ENCODE data around the gene CMSS1.
A peak's percentile ranks its signal among the peaks of the same experiment; 100 is the strongest.

CMSS1 gene

GRCh38 chr3:100003609-100004503 lies 186.2 kb downstream of the CMSS1 start:
- DNase-seq, result no peak

- no peak for DNase-seq
Measured at GRCh38 chr3:100004931-100005330, 187.3 kb downstream of the CMSS1 start.

GRCh38 chr3:100005665-100006393 lies 188.2 kb downstream of the CMSS1 start:
- no peak for DNase-seq

GRCh38 chr3:100006570-100007271 lies 189.1 kb downstream of the CMSS1 start:
- peak; percentile 27 for DNase-seq

GRCh38 chr3:100007313-100007712 lies 189.7 kb downstream of the CMSS1 start:
- no peak for DNase-seq

- DNase-seq, result no peak
Measured at GRCh38 chr3:100008081-100008698, 190.5 kb downstream of the CMSS1 start.

GRCh38 chr3:100009276-100010086 lies 191.8 kb downstream of the CMSS1 start:
- DNase-seq, result no peak

- no peak for DNase-seq
Measured at GRCh38 chr3:100010087-100010417, 192.4 kb downstream of the CMSS1 start.

GRCh38 chr3:100018806-100019205 lies 201.1 kb downstream of the CMSS1 start:
- DNase-seq, result no peak

GRCh38 chr3:100019719-100020118 lies 202.1 kb downstream of the CMSS1 start:
- no peak for DNase-seq

GRCh38 chr3:100020876-100021644 lies 203.4 kb downstream of the CMSS1 start:
- no peak for DNase-seq

GRCh38 chr3:100022506-100022905 lies 204.8 kb downstream of the CMSS1 start:
- DNase-seq, result no peak

GRCh38 chr3:100023150-100023549 lies 205.5 kb downstream of the CMSS1 start:
- DNase-seq, result no peak

- DNase-seq, result no peak
Measured at GRCh38 chr3:100023595-100023994, 205.9 kb downstream of the CMSS1 start.

- DNase-seq, result no peak
Measured at GRCh38 chr3:100024520-100025303, 207.1 kb downstream of the CMSS1 start.

GRCh38 chr3:100027321-100027720 lies 209.7 kb downstream of the CMSS1 start:
- DNase-seq, result peak; percentile 31

- DNase-seq, result no peak
Measured at GRCh38 chr3:100029052-100029451, 211.4 kb downstream of the CMSS1 start.

- no peak for DNase-seq
Measured at GRCh38 chr3:100029689-100030088, 212.0 kb downstream of the CMSS1 start.

- no peak for DNase-seq
Measured at GRCh38 chr3:100030346-100030745, 212.7 kb downstream of the CMSS1 start.

- DNase-seq, result no peak
Measured at GRCh38 chr3:100030914-100031425, 213.3 kb downstream of the CMSS1 start.

All from NCI-H226 (cell line).